Astrocyte (in vitro differentiated cells and primary cell): ENCODE data around the gene PBX1.

ENCODE experiments used
- EZH2 ChIP-seq: IDR thresholded peaks from 2 replicates; pipeline ENCODE4 v1.6.1; 2012; ENCODE audit warnings: mild to moderate bottlenecking, low read length, inconsistent platforms; ENCODE audit not compliant: insufficient read depth
- TF ChIP-seq, protein P1 (sequence below): IDR thresholded peaks from 2 replicates; pipeline ENCODE4 v1.5.1; 2011; ENCODE audit warnings: low read depth, mild to moderate bottlenecking, inconsistent platforms, low read length, moderate library complexity; ENCODE audit not compliant: insufficient read depth

DNA sequence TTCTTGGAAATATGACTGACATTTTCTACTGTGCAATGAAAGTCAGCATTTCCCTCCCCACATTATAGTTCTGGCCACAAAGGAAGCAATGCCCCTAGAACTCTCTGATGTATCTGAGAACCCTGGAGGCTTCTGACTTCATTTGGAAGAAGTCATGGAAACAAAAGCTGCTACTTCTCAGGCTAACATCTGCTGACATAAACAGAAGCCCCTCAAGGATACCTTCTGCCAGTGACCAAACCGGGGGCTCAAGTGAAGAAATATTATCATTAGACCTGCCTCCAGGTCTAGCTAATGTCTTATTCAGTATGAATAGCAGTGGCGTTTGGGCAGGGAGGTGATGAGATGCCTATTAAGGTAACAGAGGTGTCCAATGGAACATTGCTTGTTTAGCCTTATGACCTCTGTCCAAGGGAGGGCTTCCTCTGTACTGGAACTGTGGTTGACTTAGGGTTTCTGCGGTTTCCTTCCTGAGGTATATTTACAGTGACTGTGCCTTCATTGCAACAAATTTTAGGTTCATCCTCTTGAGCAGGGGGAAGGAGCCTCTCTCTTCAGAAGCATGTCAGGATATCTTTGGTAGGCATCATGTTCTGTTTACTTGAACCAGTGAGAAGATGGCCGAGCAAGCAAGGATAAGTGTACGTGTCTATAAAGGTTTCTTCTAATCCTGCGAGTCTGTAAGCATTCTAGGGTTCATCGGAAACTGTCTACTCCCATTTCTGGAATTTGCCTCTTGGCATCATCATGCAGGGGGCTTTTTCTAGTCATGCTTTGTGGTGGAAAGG lies 161.7 kb downstream of the PBX1 start:
- TF ChIP-seq, protein P1, sequence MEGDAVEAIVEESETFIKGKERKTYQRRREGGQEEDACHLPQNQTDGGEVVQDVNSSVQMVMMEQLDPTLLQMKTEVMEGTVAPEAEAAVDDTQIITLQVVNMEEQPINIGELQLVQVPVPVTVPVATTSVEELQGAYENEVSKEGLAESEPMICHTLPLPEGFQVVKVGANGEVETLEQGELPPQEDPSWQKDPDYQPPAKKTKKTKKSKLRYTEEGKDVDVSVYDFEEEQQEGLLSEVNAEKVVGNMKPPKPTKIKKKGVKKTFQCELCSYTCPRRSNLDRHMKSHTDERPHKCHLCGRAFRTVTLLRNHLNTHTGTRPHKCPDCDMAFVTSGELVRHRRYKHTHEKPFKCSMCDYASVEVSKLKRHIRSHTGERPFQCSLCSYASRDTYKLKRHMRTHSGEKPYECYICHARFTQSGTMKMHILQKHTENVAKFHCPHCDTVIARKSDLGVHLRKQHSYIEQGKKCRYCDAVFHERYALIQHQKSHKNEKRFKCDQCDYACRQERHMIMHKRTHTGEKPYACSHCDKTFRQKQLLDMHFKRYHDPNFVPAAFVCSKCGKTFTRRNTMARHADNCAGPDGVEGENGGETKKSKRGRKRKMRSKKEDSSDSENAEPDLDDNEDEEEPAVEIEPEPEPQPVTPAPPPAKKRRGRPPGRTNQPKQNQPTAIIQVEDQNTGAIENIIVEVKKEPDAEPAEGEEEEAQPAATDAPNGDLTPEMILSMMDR: no peak
- TF ChIP-seq EZH2: no peak
